Vagina (tissue), 2 donors: ENCODE measurements around the gene SPG11.

Experiments used
- CTCF ChIP-seq, 3 experiments: fragments of 450-650 bp in 2 of 3; fragments of 200-600 bp in 1 of 3; sonication (generic) in 1 of 3; IDR thresholded peaks; one replicate each; pipeline ENCODE4 v1.5.1; 2017 to 2019; ENCODE audit warnings: antibody characterized with exemption in 3 of 3, mild to moderate bottlenecking in 2 of 3, moderate library complexity in 2 of 3
- POLR2A ChIP-seq, 2 donors: fragments of 450-650 bp; IDR thresholded peaks; one replicate each; pipeline ENCODE4 v1.6.1; 2017; ENCODE audit warnings: antibody characterized with exemption in 2 of 2, mild to moderate bottlenecking in 2 of 2, moderate library complexity in 2 of 2
- POLR2AphosphoS5 ChIP-seq, 2 donors: sonication (generic); formaldehyde crosslinking; IDR thresholded peaks; one replicate each; pipeline ENCODE4 v1.9.0; 2017; ENCODE audit warnings: antibody characterized with exemption in 2 of 2, mild to moderate bottlenecking in 2 of 2, low read depth in 1 of 2; ENCODE audit not compliant: insufficient read depth in 1 of 2

- TF ChIP-seq CTCF (IDR thresholded peaks at IDR 0.05) (no peak), POLR2A (IDR thresholded peaks at IDR 0.05) (no peak), POLR2AphosphoS5 (IDR thresholded peaks at IDR 0.05; ENCODE audit: insufficient read depth in 1 of 2, low read depth in 1 of 2) (no peak)
Observed at GRCh38 chr15:44667039-44667360, 3.5 kb upstream of the SPG11 start.
